Ovary (tissue), 3 donors: ENCODE data around the gene TNFRSF14.
A peak's percentile ranks its signal among the peaks of the same experiment; 100 is the strongest.

Experiments
- CTCF ChIP-seq, 3 donors: fragments of 450-650 bp in 2 of 3; fragments of 200-600 bp in 1 of 3; IDR thresholded peaks; one replicate each; pipeline versions ENCODE4 v1.5.1 to v1.8.0; 2016 to 2022; ENCODE audit warnings: antibody characterized with exemption in 3 of 3, mild to moderate bottlenecking in 1 of 3
- POLR2A ChIP-seq: fragments of 450-650 bp; IDR thresholded peaks from one replicate; pipeline ENCODE4 v1.6.1; 2017; ENCODE audit warnings: antibody characterized with exemption, mild to moderate bottlenecking, moderate library complexity
- donor health status: DM: no; HTN: no; CAD: no.

GRCh38 chr1:2555634-2556276, 416 bp upstream of the TNFRSF14 start:
- TF ChIP-seq CTCF (IDR thresholded peaks at IDR 0.05) (no peak), POLR2A (peak; percentile 78)
